HG03439 (cell line): ENCODE results near the gene TRIM3.

ENCODE experiments used
- ATAC-seq: cut with Tn5 transposase; IDR thresholded peaks from one replicate; pipeline ENCODE4 v1.9.1; 2021; ENCODE audit warnings: mild to moderate bottlenecking, moderate library complexity; ENCODE audit not compliant: unreplicated experiment

The TRIM3 gene

DNA sequence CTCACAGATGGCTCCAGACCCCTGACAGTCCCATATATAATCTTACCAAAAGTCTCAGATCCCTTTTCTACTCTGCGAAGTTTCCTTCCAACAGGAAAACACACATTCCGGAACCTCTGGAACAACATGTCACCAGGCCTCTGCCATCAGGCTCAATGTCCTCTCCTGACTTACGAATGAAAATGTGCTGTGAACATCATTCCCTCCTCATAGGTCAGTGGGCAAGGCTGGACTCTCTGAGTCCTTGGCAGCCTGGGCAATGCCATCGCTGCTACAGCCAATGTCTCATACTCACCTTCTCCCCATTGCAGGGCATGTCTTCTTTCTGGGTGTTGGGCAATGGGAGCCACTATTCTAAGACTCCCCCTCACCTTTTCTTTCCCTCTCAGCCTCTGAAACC lies 31.3 kb downstream of the TRIM3 start:
- ATAC-seq: no peak

DNA sequence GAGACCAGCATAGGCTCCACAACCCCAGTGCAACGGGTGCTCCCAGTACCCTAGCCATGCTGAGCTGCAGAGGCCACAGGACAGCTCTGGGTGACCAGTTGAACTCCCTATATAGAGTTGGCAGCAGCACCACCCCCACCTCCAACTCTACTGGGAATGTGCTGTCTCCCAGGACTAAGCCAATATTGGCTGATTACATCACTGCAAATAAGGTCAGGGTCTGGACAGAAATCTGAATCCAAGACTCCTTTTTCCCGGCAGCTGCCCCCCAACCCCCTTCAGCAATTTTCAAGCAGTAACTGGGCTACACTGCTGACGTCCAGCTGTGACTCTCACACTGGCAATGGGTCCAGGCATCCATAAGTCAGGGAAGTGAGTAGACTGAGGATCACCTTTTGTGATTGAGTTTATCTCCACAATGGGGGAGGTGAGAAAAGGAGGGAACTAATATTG lies 32.8 kb downstream of the TRIM3 start, which contains the start of gene HPX:
TSS of gene HPX (minus strand) at position 82 of the 453 bp plus-strand sequence. CDS start at position 58, 24 bp downstream.
- no peak for ATAC-seq

DNA sequence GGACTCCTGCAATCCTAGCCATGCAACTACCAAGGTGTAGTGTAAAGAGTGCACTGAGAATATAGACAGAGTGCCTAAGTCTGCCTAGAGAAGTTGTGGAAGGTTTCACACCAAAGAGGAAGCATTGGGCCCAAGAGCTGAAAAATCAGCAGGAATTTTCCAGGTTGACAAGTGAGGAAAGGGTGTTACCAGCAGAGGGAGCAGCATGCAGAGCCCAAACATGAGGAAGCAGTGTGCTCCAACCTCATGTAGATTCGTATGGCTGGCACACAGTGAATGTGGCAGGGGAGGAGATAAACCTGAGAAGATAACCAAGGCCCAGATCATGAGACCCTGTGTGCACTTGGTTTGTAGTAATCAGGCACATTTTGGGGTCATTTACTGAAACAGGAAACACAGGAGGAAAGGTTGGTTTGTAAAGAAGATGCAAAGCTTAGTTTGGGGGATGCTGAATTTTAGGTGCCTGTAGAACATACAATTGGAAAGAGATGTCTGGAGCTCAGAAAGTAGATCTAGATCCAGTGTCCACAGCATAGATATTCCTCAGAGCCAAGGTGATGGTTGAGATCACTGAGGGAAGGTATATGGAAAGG lies 34.7 kb downstream of the TRIM3 start:
- ATAC-seq: no peak

DNA sequence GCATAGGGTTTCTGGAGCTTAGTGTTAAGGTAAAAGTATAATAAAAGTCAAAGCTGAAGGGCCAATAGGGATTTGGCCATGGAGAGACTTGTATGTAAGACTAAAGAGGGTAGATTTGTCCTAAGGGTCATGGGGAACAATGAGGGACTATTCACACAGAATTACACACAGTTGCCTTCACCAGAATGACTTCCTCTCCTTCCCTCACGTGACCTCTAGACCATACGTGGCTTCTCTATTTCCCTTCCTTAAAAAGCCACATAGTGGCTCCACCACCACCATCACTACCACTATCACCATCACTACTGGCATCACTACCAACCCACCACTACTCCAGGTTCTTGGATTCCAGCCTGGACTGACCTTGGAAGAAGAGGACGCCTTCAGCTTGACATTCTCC lies 35.7 kb downstream of the TRIM3 start:
- ATAC-seq: no peak

DNA sequence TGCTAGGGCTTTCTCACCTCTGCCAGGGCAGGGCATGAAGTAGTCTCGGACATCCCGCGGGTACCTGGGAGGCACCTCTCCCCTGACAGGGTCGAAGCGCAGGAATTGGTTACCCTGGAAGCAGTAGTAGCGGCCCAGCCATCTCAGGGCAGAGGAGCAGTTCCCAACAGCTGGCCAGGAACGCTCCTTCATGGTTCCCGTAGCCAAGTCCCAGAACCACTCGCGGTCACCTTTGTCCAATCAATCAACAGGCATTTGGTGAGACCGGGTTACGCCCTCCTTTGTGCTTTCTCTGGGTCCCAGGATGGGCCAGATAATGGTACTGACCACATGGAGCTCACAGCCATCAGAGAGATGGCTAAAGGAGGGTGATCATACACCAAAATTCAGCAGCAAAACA lies 36.3 kb downstream of the TRIM3 start:
- no peak for ATAC-seq

DNA sequence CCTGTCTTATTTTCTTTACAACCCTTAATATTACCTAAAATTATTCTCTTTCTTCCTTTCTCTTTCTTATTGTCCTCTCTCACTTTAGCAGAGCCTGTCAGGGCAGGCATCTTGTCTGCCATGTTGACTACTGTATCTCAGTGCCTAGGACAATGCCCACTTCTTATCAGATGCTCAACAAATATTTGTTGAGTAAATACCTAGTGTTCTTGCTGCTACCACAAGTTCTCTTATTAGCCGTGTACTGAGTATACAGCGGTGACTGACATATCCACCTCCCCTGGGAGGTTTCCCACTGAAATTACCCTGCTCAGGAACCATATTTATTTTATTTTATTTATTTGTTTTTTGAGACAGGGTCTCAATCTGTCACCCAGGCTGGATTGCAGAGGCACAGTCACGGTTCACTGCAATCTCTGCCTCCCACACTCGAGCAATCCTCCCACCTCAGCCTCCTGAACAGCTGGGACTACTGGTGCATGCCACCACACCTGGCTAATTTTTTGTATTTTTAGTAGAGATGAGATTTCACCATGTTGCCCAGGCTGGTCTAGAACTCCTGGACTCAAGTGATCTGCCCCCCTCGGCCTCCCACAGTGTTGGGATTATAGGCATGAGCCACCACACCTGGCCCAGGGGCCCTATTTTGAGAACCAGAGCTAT lies 39.6 kb downstream of the TRIM3 start:
- ATAC-seq: no peak

DNA sequence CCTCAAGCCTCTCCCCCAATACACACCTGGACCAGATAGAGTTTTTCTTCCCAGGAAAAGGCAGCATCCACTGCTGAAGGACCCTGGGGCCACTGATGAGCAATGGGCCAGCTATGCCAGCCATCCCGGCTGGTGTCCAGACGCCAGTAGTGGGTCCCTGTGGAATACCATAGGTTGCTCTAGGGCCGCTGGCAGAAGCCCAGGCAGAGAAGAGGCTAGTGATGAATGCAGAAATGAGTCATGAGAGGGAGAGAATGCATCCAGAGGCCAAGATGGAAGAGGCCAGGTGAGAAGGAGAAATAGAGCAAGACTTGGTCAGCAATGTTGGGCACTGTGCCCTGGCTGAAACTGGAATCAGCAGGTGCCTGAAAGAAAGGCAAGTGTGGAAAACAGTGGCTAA lies 41.9 kb downstream of the TRIM3 start:
- ATAC-seq: no peak

DNA sequence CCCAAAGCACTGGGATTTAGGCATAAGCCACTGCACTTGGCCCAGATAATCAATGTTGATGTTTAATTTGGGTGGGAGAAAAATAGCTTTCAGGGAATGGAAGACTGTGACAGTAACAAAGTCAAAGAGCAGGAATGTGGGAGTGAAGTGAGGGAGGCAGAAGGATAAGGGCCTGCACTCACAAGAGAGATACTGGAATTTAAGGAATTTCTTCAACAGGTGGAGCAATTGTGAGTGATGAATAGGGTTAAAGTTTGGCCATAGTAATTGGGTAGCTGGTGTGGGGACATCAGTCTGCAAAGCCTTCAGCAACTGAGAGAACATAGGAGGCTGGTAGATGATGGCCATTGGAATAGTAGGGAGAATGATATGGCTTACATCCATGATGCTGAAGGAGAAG lies 46.2 kb downstream of the TRIM3 start:
- ATAC-seq: no peak

DNA sequence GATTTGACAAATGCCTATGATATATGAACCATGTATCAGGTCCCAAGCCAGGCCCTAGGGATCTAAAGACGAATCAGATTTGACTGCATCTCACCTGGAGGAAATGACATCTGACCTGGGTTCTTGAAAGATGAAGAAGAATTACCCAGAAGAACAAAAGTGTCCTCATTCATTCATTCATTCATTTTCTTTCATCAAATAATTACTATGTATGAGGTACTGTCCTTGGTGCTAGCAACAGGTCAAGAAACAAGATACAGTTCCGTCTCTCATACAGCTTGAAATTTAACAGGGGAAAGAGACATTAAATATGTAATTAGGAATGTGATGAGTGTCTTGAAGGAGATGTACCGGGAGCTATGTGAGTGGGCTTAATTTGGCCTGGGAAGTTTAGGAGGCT lies 53.1 kb downstream of the TRIM3 start:
- no peak for ATAC-seq

DNA sequence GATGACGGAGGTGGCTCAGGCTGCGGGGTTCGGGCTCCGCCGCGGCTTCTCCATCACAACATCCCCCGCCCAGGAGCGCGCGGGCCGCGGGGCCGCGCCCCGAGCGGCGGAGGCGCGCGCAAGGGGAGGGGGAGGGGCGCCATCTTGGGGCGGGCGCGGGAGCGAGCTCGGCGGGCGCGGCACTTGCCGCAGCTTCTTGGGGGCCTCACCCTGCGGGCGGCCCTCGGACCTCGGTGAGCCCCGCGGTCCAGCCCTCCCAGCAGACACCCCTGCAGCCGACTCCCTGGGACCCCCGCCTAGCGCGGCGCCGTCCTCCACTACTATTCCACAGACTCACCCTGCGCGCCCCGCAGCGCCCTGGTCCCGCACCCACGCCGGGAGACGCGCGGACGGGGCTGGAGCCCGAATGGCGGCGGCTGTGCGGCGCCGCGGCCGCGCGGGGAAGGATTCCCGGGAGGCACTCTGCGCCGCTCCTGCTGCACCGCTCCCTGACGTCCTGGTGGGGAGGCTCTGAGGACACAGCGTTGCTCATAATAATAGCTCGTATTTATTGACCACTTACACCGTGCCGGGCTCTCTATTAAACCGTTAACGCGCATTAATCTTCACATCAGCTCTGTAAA lies 54.6 kb downstream of the TRIM3 start, which contains the start of gene APBB1:
TSS of gene APBB1 (minus strand) at position 86 of the 623 bp plus-strand sequence. CDS start 7,747 bp downstream, outside the sequence.
- ATAC-seq: no peak

DNA sequence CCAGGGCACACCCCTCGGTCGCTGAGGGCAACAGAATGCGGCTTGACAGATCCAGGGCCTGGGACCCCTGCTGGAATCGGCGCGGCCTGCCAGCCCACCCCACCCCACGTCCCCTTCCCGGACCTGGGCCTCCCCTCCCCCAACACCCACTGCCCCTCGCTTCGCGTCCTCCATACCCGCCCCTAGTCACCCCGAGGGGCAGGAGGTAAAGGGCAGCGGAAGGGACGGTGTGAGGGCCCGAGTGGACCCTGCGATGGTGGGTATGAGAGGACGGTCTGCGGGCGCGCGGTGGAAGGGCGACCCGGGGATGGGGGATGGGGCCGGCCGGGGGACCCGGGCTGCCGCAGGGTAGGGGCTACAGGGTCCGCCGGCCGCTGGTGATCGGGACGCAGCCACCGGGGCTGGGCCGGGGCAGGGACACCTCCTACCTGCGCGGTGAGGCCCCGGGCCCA lies 55.2 kb downstream of the TRIM3 start:
- ATAC-seq: no peak

DNA sequence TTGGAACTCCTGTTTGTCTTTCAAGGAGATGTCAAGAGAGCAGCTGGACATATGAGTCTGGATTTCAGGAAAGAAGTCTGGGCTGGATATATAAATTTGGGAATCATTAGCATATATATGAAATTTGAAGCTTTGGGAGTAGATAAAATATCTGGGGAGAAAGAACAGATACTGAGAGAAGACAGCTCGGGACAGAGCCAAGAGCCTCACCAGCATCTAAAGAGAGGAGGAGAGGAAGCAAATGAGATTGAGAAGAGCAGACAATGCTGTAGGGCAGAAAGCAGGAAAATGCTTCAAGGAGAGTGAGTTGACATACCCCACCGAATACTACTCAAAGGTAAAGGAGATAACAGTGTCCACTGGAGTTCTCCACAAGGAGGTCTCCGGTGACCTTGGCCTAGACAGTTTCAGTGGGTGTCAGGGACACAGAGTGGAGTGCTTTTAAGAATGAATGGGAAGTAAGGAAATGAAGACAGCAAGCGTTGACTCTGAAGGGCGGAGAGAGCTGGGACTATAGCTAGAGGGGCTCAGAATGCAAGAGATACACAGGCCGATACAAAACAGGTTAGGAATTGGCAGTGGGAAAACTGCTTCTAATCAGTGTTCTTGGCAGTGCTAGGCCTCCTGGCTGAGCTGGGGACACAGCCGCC lies 55.7 kb downstream of the TRIM3 start:
- ATAC-seq: no peak

DNA sequence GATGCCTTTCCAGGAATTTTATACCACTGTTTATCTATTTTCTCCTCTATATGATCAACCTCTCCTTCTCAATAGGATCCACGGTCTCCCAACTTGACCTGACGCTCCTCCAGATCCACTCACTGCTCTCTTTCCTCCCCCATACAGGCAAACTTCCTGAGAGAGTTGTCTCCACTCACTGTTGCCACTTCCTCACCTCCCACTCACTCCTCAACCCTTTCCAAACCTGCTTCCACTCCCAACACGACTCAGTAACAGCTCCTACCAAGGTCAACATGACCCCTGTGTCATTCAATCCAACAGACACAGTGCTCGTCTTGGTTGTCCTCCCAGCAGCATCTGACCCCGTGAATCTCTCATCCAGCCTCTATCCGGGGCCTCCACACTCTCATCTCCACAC lies 57.9 kb downstream of the TRIM3 start:
- no peak for ATAC-seq

DNA sequence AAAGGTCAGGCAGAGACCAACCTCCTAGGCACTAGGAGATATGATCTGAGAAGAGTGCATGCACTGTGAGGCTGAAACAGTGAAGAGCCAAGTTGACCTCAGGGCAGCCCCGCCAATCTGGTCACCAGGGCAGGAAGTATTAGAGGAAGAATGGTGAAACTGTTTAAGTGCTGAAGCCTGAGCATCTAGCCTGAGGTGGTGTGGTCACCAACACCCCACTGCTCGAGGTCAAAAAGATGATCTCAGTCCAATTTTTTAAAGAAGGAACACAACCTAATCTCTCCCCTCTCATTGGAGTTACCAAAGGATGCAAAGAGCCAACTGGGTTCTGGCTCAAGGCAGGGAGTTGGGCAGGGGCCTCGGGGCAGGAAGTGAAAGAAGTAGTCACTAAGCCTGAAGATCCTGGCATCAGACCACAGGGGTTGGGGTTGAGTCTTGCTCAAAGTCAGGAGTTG lies 58.8 kb downstream of the TRIM3 start:
- no peak for ATAC-seq

DNA sequence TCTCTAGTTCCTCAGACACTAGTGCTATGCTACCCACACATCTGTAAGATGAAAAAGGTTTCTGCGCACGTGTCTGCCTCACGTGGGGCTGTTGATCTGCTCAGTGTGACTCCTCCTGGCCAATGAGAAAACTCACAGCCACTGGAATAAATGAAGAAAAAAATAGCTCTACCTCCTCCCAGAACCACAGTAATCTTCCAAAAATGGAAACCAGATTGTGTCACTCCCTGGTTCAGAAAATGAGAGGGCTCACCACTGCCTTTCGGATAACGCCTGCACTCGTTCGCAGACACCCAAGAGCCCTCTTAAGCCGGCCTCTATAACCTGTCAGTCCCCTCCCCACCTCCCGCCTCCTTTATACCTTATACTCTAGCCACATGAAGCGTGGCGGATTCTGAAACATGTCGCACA lies 59.9 kb downstream of the TRIM3 start:
- no peak for ATAC-seq

DNA sequence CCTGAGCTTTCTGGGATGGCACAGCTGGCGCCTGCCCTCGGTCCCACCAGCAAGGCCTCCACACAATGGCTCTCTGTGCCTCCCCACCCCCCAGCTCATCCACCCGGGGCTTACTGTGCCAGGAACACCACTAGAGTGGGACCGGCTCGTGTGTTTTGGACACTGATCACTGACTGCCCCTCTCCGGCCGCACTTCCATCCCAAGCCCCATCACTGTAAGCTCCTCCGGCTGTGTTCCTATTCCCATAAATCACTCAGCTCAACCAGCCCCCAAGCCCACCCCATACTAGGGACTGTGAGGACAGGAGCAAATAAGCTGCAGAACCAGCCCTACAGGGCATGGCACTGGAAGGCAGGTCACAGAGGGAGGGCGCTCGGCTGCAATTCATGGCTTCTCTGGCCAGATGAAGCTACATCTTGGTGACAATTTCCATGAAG lies 62.1 kb downstream of the TRIM3 start:
- no peak for ATAC-seq

DNA sequence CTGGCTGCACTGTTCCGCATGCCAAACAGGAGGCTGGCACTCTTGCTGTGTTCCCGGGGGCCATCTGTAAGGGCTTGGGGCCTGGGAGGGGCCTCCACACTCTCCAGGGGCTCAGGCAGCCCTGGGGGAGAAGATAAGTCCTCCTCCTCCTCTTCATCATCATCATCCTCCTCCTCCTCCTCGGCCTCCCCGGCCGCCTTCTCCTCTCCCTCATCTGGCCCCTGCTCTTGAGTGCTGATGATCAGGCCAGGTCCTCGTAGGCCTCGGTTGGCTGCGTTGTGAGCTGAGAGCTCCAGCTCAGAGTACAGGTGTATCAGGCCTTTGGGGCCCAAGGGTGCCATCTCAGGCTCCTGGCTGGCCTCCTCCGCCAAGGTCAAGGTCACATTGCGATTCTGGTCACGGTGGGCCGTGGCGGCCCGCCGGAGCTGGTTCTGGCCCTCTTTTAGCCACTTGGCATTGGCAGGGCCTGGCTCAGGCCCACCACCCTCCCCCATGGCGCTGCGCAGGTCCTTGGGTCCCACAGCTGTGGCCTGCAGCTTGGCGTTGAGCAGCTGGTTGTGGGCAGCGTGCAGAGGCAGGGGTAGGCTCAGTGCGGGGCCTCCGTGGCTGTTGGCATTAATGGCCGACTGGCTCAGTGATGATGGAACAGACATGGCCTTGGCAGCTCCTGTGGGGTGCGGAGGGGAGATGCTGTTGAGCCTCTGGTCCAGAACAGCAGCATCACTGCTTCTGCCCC lies 62.9 kb downstream of the TRIM3 start:
- ATAC-seq: no peak

DNA sequence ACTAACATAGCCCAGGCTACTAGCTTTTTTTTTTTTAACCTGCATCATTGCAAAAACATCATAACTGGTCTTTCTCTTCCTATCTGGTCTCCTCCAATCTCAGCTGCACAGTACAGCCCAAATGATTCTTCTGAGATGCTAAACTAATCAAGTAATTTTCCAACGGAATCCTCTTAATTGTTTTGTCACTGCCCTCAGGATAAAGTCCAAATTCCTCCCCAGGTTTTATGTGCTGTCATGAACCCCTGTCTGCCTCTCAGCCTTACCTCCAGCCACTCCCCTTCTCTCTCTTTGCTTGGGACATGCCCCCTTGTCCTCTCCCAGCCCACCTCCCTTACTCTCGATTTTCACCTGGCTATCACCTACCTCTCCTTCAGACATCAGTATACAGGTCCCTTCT lies 67.4 kb downstream of the TRIM3 start:
- no peak for ATAC-seq

DNA sequence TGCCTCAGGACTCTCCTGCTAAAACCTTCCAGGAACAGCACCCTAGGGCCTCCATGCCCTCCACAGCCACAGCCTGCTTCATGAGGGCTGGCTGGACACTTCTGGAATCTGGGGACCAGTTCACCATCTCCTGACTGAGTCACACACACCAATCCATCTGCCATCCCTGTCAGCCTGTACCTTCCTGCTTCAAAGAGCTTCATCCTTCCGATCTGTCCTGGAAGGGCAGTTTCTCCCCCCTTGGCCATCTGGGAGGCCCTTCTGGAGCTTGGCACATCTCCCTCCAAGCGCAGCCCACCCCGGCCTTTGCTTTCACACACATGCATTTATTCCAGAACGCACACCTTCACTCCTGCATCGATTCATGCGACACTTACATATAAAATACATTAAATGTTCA lies 67.9 kb downstream of the TRIM3 start:
- no peak for ATAC-seq

DNA sequence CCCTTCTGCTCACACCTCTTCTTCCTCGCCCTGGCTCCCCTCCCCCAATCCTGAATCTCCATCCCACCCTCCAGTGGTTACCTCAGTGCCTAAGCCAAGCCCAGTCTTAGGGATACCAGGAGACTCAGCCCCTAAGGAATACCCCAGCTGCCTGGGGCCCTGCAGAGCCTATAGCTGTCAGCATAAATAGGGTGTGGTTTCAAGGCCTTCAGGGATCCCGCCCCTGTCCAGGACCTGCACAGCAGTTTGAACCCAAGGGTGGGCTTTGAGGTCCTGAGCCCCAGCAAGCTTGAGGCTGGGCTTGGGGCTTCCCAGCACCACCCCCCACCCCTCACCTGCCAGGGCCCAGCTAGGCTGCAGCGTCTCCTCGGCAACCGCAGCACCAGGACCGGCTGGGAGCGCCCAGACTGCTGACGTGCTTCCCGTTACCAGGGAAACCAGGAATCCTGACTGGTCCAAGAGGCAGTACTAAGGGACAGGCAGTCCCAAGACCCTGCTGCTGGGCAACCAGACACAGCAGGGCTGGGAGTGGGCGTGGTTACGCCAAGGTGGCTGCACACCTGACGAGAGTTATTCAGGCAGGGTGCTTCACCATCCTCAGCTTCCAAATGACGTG lies 68.6 kb downstream of the TRIM3 start:
- no peak for ATAC-seq
